H9 (cell line): ENCODE results near the gene RIOK3. TPM values are rescaled to one million over a fixed set of nuclear protein-coding genes. Genes with fewer than 3 reads are reported as not detected.

Experiments used
- DNase-seq: peaks from one replicate; pipeline ENCODE4 v3.0.0-alpha.2; 2017
- H2AFZ ChIP-seq: one replicate; pipeline ENCODE4 v1.6.1; 2013; ENCODE audit warnings: mild to moderate bottlenecking, low read length, control low read depth, moderate library complexity
- H2AK5ac ChIP-seq: 2 replicates; pipeline ENCODE4 v1.6.1; 2013; ENCODE audit warnings: low read length, control low read depth, mixed read lengths; ENCODE audit not compliant: insufficient read length
- H2BK120ac ChIP-seq: one replicate; pipeline ENCODE4 v1.6.1; 2013; ENCODE audit warnings: low read depth, mild to moderate bottlenecking, low read length, control low read depth, inconsistent platforms; ENCODE audit not compliant: poor library complexity, severe bottlenecking
- H2BK12ac ChIP-seq: 2 replicates; pipeline ENCODE4 v1.6.1; 2013; ENCODE audit warnings: low read length, control low read depth, mixed read lengths, low read depth; ENCODE audit not compliant: insufficient read length
- H2BK15ac ChIP-seq: 2 replicates; pipeline ENCODE4 v1.6.1; 2013; ENCODE audit warnings: low read depth, low read length, control low read depth
- H2BK20ac ChIP-seq: one replicate; pipeline ENCODE4 v1.6.1; 2013; ENCODE audit warnings: low read depth, mild to moderate bottlenecking, low read length, control low read depth, inconsistent platforms; ENCODE audit not compliant: poor library complexity, severe bottlenecking
- H2BK5ac ChIP-seq: 2 replicates; pipeline ENCODE4 v1.6.1; 2013; ENCODE audit warnings: low read length, control low read depth, mixed read lengths; ENCODE audit not compliant: insufficient read length
- H3K14ac ChIP-seq: 2 replicates; pipeline ENCODE4 v1.6.1; 2013; ENCODE audit warnings: low read length, control low read depth; ENCODE audit not compliant: insufficient read depth
- H3K18ac ChIP-seq: 2 replicates; pipeline ENCODE4 v1.6.1; 2013; ENCODE audit warnings: low read depth, mild to moderate bottlenecking, mixed read lengths, low read length, control low read depth; ENCODE audit not compliant: insufficient read length
- H3K23ac ChIP-seq: 2 replicates; pipeline ENCODE4 v1.6.1; 2013; ENCODE audit warnings: low read length, control low read depth, mixed read lengths, low read depth; ENCODE audit not compliant: insufficient read length
- H3K23me2 ChIP-seq: 2 replicates; pipeline ENCODE4 v1.6.1; 2013; ENCODE audit warnings: low read depth, mild to moderate bottlenecking, mixed read lengths, low read length, control low read depth; ENCODE audit not compliant: insufficient read length, poor library complexity, severe bottlenecking
- H3K27ac ChIP-seq: 2 replicates; pipeline ENCODE4 v1.5.1; 2013; ENCODE audit warnings: low read length, control low read depth, mixed read lengths, low read depth; ENCODE audit not compliant: insufficient read length
- H3K27me3 ChIP-seq: 2 replicates; pipeline ENCODE4 v1.6.1; 2013; ENCODE audit warnings: low read length, control low read depth, inconsistent platforms; ENCODE audit not compliant: insufficient read depth
- H3K4ac ChIP-seq: 2 replicates; pipeline ENCODE4 v1.6.1; 2013; ENCODE audit warnings: low read depth, mild to moderate bottlenecking, control low read depth, inconsistent platforms, low read length, moderate library complexity
- H3K4me1 ChIP-seq: 2 replicates; pipeline ENCODE4 v1.6.1; 2013; ENCODE audit warnings: low read length, control low read depth, inconsistent platforms; ENCODE audit not compliant: insufficient read depth
- H3K4me2 ChIP-seq: 2 replicates; pipeline ENCODE4 v1.6.1; 2013; ENCODE audit warnings: low read length, control low read depth, mixed read lengths; ENCODE audit not compliant: insufficient read length, insufficient read depth
- H3K56ac ChIP-seq: 2 replicates; pipeline ENCODE4 v1.6.1; 2013; ENCODE audit warnings: low read depth, mild to moderate bottlenecking, mixed read lengths, low read length, control low read depth; ENCODE audit not compliant: insufficient read length
- H3K79me1 ChIP-seq: 2 replicates; pipeline ENCODE4 v1.6.1; 2013; ENCODE audit warnings: low read depth, mild to moderate bottlenecking, moderate library complexity, low read length, control low read depth, inconsistent platforms; ENCODE audit not compliant: insufficient read depth, poor library complexity, severe bottlenecking
- H3K79me2 ChIP-seq: 2 replicates; pipeline ENCODE4 v1.6.1; 2013; ENCODE audit warnings: low read length, control low read depth, inconsistent platforms; ENCODE audit not compliant: insufficient read depth
- H3K9ac ChIP-seq: 2 replicates; pipeline ENCODE4 v1.6.1; 2013; ENCODE audit warnings: low read length, control low read depth, mixed read lengths; ENCODE audit not compliant: insufficient read length; ENCODE audit errors: extremely low read depth
- H3K9me3 ChIP-seq: one replicate; pipeline ENCODE4 v1.6.1; 2013; ENCODE audit warnings: low read depth, low read length, inconsistent platforms; ENCODE audit not compliant: control insufficient read depth
- H3T11ph ChIP-seq: one replicate; pipeline ENCODE4 v1.6.1; 2013; ENCODE audit warnings: mild to moderate bottlenecking, low read length, control low read depth, inconsistent platforms
- H4K20me1 ChIP-seq: one replicate; pipeline ENCODE4 v1.6.1; 2013; ENCODE audit not compliant: control insufficient read depth, insufficient read length, insufficient read depth
- H4K5ac ChIP-seq: 2 replicates; pipeline ENCODE4 v1.6.1; 2013; ENCODE audit warnings: low read depth, mild to moderate bottlenecking, mixed read lengths, low read length, control low read depth; ENCODE audit not compliant: insufficient read length
- H4K8ac ChIP-seq: replicated peaks from 2 replicates; pipeline ENCODE4 v1.6.1; 2013; ENCODE audit warnings: low read length, control low read depth, mixed read lengths, low read depth; ENCODE audit not compliant: insufficient read length
- H4K91ac ChIP-seq: 2 replicates; pipeline ENCODE4 v1.6.1; 2013; ENCODE audit warnings: low read depth, mild to moderate bottlenecking, moderate library complexity, mixed read lengths, low read length, control low read depth; ENCODE audit not compliant: insufficient read length
- H3K27ac Mint-ChIP-seq, 3 experiments: 2 replicates in 2 of 3; 3 replicates in 1 of 3; pipeline ENCODE4 v1.8.0; 2020 to 2021; ENCODE audit warnings: mixed read lengths in 3 of 3, mild to moderate bottlenecking in 1 of 3, moderate library complexity in 1 of 3
- H3K27me3 Mint-ChIP-seq: 2 replicates; pipeline ENCODE4 v1.8.0; 2021; ENCODE audit warnings: low read depth, mild to moderate bottlenecking, moderate library complexity, mixed read lengths
- H3K36me3 Mint-ChIP-seq, 3 experiments: 2 replicates in 2 of 3; 3 replicates in 1 of 3; pipeline ENCODE4 v1.8.0; 2020 to 2021; ENCODE audit warnings: low read depth in 3 of 3, mixed read lengths in 3 of 3; ENCODE audit not compliant: insufficient read depth in 1 of 3
- H3K4me1 Mint-ChIP-seq, 2 experiments: 2 replicates each; pipeline ENCODE4 v1.8.0; 2020; ENCODE audit warnings: mixed read lengths in 2 of 2
- H3K4me3 Mint-ChIP-seq, 2 experiments: 2 replicates in 1 of 2; 3 replicates in 1 of 2; pipeline ENCODE4 v1.8.0; 2020 to 2021; ENCODE audit warnings: mild to moderate bottlenecking in 2 of 2, mixed read lengths in 2 of 2, moderate library complexity in 1 of 2
- H3K9me3 Mint-ChIP-seq, 2 experiments: 2 replicates in 1 of 2; 3 replicates in 1 of 2; pipeline ENCODE4 v1.8.0; 2020; ENCODE audit warnings: mild to moderate bottlenecking in 2 of 2, mixed read lengths in 2 of 2, moderate library complexity in 1 of 2
- CTCF ChIP-seq: fragments of 200-600 bp; sonication (generic); conservative IDR thresholded peaks from 3 replicates; pipeline ENCODE4 v1.8.0; 2021; ENCODE audit warnings: antibody characterized with exemption, mild to moderate bottlenecking
- WGBS: extraction: QIAGEN DNeasy Blood & Tissue Kit; methylation state at CpG from one replicate; pipeline ENCODE4 v1.1.7; 2013; ENCODE audit warnings: missing lambda C conversion rate, low lambda C conversion rate, mixed read lengths; ENCODE audit not compliant: insufficient read length; ENCODE audit errors: extremely low coverage; 5-methylcytosine and 5-hydroxymethylcytosine counted together
- total RNA-seq: library from RNA; stranded (reverse); gene quantifications from 2 replicates; pipeline ENCODE4 v1.2.1, GENCODE V29; 2021

RIOK3 gene
- total RNA-seq, 1 experiment from 2014 or later = 34.6 TPM

GRCh38 chr18:23528580-23529472 is 75.7 kb downstream of the RIOK3 start:
- no peak overlapping the region for H2AFZ ChIP-seq
- H4K5ac ChIP-seq = no peak overlapping the region
- H3K36me3 Mint-ChIP-seq = peaks cover 26 to 86% (median 73%) of the 10 kb centered on the region in 3 experiments; a peak in 6 of 7 replicates
- H3K4me2 ChIP-seq = no peak overlapping the region
- H3K9ac ChIP-seq = no peak overlapping the region
- H4K20me1 ChIP-seq = no peaks in the 10 kb centered on the region
- H3K56ac ChIP-seq = no peak overlapping the region
- H3K27me3 ChIP-seq = no peaks in the 10 kb centered on the region
- no peaks in the 10 kb centered on the region for H3K4me1 ChIP-seq
- H3K27me3 Mint-ChIP-seq = no peaks in the 10 kb centered on the region
- no peaks in the 10 kb centered on the region for H3K79me2 ChIP-seq
- H3K4ac ChIP-seq = no peak overlapping the region
- H3K18ac ChIP-seq = no peak overlapping the region
- H3K27ac Mint-ChIP-seq = peak overlapping the region in 2 of 3 experiments; percentile 5 to 11; a peak in 1 of 7 replicates
- H3K23ac ChIP-seq = no peak overlapping the region
- H3K9me3 ChIP-seq = no peaks in the 10 kb centered on the region
- H4K8ac ChIP-seq = no peak overlapping the region
- no peak overlapping the region for H3T11ph ChIP-seq
- H2BK120ac ChIP-seq = no peak overlapping the region
- H3K9me3 Mint-ChIP-seq = no peaks in the 10 kb centered on the region
- no peak overlapping the region for H3K4me3 Mint-ChIP-seq
- H3K79me1 ChIP-seq = no peaks in the 10 kb centered on the region
- H2AK5ac ChIP-seq = no peak overlapping the region
- H2BK12ac ChIP-seq = no peak overlapping the region
- no peaks in the 10 kb centered on the region for H3K4me1 Mint-ChIP-seq
- no peak overlapping the region for H3K27ac ChIP-seq
- no peak overlapping the region for H4K91ac ChIP-seq
- DNase-seq = no peak
- no peak overlapping the region for H2BK15ac ChIP-seq
- TF ChIP-seq CTCF = no peak
- H2BK5ac ChIP-seq = no peak overlapping the region
- no peak overlapping the region for H3K14ac ChIP-seq
- no peak overlapping the region for H2BK20ac ChIP-seq
- no CpG with 5 or more reads among the region's 20 CpGs for WGBS
- no peaks in the 10 kb centered on the region for H3K23me2 ChIP-seq
